Measurements from ENCODE around the gene HHEX.
"Not testable (repeated sequence)": the region's sequence is repeated elsewhere in the genome, so short reads cannot be mapped to it uniquely, and the experiment has no call there.

The HHEX gene

GRCh38 chr10:92712016-92712889 is 22.5 kb downstream of the HHEX start:
- DNase-seq = no peak

GRCh38 chr10:92714152-92714845 is 24.5 kb downstream of the HHEX start:
- H3K4me3 Mint-ChIP-seq = no peak overlapping the region
- H3K27ac Mint-ChIP-seq = no peak overlapping the region
- no peaks in the 10 kb centered on the region for H3K4me1 Mint-ChIP-seq
- peaks cover 42% of the 10 kb centered on the region for H3K27me3 Mint-ChIP-seq
- no peak for ATAC-seq
- H3K9me3 Mint-ChIP-seq = no peaks in the 10 kb centered on the region
- no peak for DNase-seq

More at GRCh38 chr10:92712016-92712889, 22.5 kb downstream of the HHEX start:
- Mint-ChIP-seq H3K27me3 (peaks cover 37% of the 10 kb centered on the region), H3K4me3 (no peak overlapping the region), H3K27ac (no peak overlapping the region), H3K9me3 (no peaks in the 10 kb centered on the region), H3K4me1 (no peaks in the 10 kb centered on the region)
- no peak for ATAC-seq

GRCh38 chr10:92714872-92715271 is 25.1 kb downstream of the HHEX start:
- Mint-ChIP-seq H3K4me3 (no peak overlapping the region), H3K4me1 (no peaks in the 10 kb centered on the region), H3K9me3 (no peaks in the 10 kb centered on the region), H3K27me3 (peaks cover 48% of the 10 kb centered on the region), H3K27ac (no peak overlapping the region)
- DNase-seq = no peak
- ATAC-seq = no peak

- Mint-ChIP-seq H3K9me3 (no peaks in the 10 kb centered on the region), H3K4me3 (no peak overlapping the region), H3K4me1 (no peaks in the 10 kb centered on the region), H3K27me3 (peaks cover 35% of the 10 kb centered on the region), H3K27ac (no peak overlapping the region)
- DNase-seq (no peak), ATAC-seq (no peak)
Measured at GRCh38 chr10:92719991-92720830, 30.5 kb downstream of the HHEX start.

GRCh38 chr10:92720831-92721165 is 31.0 kb downstream of the HHEX start:
- H3K4me1 Mint-ChIP-seq = no peaks in the 10 kb centered on the region
- DNase-seq = no peak
- peak overlapping the region in 1 of 2 donors; percentile 27 for H3K27ac Mint-ChIP-seq
- H3K4me3 Mint-ChIP-seq = no peak overlapping the region
- no peaks in the 10 kb centered on the region for H3K9me3 Mint-ChIP-seq
- no peak for ATAC-seq
- H3K27me3 Mint-ChIP-seq = peaks cover 29% of the 10 kb centered on the region

- H3K4me1 Mint-ChIP-seq = no peaks in the 10 kb centered on the region
- no peak for DNase-seq
- H3K27me3 Mint-ChIP-seq = peaks cover 25% of the 10 kb centered on the region
Measured at GRCh38 chr10:92722349-92722748, 32.6 kb downstream of the HHEX start.

GRCh38 chr10:92727141-92727540 is 37.4 kb downstream of the HHEX start:
- H3K27me3 Mint-ChIP-seq = peaks cover 21% of the 10 kb centered on the region
- H3K4me1 Mint-ChIP-seq = no peaks in the 10 kb centered on the region
- no peak overlapping the region for H3K4me3 Mint-ChIP-seq
- no peak for DNase-seq
- no peak for ATAC-seq
- H3K27ac Mint-ChIP-seq = no peak overlapping the region
- H3K9me3 Mint-ChIP-seq = peaks cover 0 to 6% of the 10 kb centered on the region in 2 donors

More at GRCh38 chr10:92722349-92722748, 32.6 kb downstream of the HHEX start:
- no peak overlapping the region for H3K4me3 Mint-ChIP-seq
- no peak overlapping the region for H3K27ac Mint-ChIP-seq
- no peak for ATAC-seq
- peaks cover 0 to 6% of the 10 kb centered on the region in 2 donors for H3K9me3 Mint-ChIP-seq

GRCh38 chr10:92727550-92727949 is 37.8 kb downstream of the HHEX start:
- peaks cover 0 to 6% of the 10 kb centered on the region in 2 donors for H3K9me3 Mint-ChIP-seq

GRCh38 chr10:92729886-92730285 is 40.1 kb downstream of the HHEX start:
- peaks cover 0 to 6% of the 10 kb centered on the region in 2 donors for H3K9me3 Mint-ChIP-seq
- H3K27ac Mint-ChIP-seq = no peak overlapping the region
- peaks cover 12% of the 10 kb centered on the region for H3K27me3 Mint-ChIP-seq
- H3K4me3 Mint-ChIP-seq = no peak overlapping the region
- no peak for DNase-seq
- ATAC-seq = no peak
- no peaks in the 10 kb centered on the region for H3K4me1 Mint-ChIP-seq

More at GRCh38 chr10:92727550-92727949, 37.8 kb downstream of the HHEX start:
- Mint-ChIP-seq H3K4me3 (no peak overlapping the region), H3K4me1 (no peaks in the 10 kb centered on the region), H3K27me3 (peaks cover 18% of the 10 kb centered on the region), H3K27ac (no peak overlapping the region)
- ATAC-seq (no peak), DNase-seq (no peak)

GRCh38 chr10:92732958-92733357 is 43.2 kb downstream of the HHEX start:
- no peak for DNase-seq
- H3K27ac Mint-ChIP-seq = no peak overlapping the region

GRCh38 chr10:92734301-92734700 is 44.5 kb downstream of the HHEX start:
- no peak overlapping the region for H3K4me3 Mint-ChIP-seq
- DNase-seq (no peak), ATAC-seq (no peak)
- no peaks in the 10 kb centered on the region for H3K9me3 Mint-ChIP-seq
- H3K27me3 Mint-ChIP-seq = peaks cover 13% of the 10 kb centered on the region
- H3K27ac Mint-ChIP-seq = no peak overlapping the region
- no peaks in the 10 kb centered on the region for H3K4me1 Mint-ChIP-seq

More at GRCh38 chr10:92732958-92733357, 43.2 kb downstream of the HHEX start:
- ATAC-seq = no peak
- H3K9me3 Mint-ChIP-seq = no peaks in the 10 kb centered on the region
- H3K4me3 Mint-ChIP-seq = no peak overlapping the region
- H3K27me3 Mint-ChIP-seq = peaks cover 12% of the 10 kb centered on the region
- H3K4me1 Mint-ChIP-seq = no peaks in the 10 kb centered on the region

GRCh38 chr10:92735938-92736337 is 46.2 kb downstream of the HHEX start:
- ATAC-seq = no peak
- DNase-seq = no peak
- H3K27ac Mint-ChIP-seq = no peak overlapping the region
- H3K9me3 Mint-ChIP-seq = no peaks in the 10 kb centered on the region
- H3K4me3 Mint-ChIP-seq = no peak overlapping the region
- H3K27me3 Mint-ChIP-seq = peaks cover 19% of the 10 kb centered on the region
- H3K4me1 Mint-ChIP-seq = no peaks in the 10 kb centered on the region

GRCh38 chr10:92737484-92737883 is 47.7 kb downstream of the HHEX start:
- no peak overlapping the region for H3K27ac Mint-ChIP-seq
- H3K27me3 Mint-ChIP-seq = peaks cover 18% of the 10 kb centered on the region
- no peaks in the 10 kb centered on the region for H3K9me3 Mint-ChIP-seq
- ATAC-seq (no peak), DNase-seq (no peak)
- no peak overlapping the region for H3K4me3 Mint-ChIP-seq
- H3K4me1 Mint-ChIP-seq = no peaks in the 10 kb centered on the region

- ATAC-seq (no peak), DNase-seq (no peak)
- Mint-ChIP-seq H3K4me3 (no peak overlapping the region), H3K27ac (no peak overlapping the region), H3K27me3 (peaks cover 18% of the 10 kb centered on the region), H3K9me3 (no peaks in the 10 kb centered on the region), H3K4me1 (no peaks in the 10 kb centered on the region)
Measured at GRCh38 chr10:92740762-92741161, 51.0 kb downstream of the HHEX start.

GRCh38 chr10:92741741-92742140 is 52.0 kb downstream of the HHEX start:
- not testable (repeated sequence) for H3K4me1 Mint-ChIP-seq, ATAC-seq, H3K4me3 Mint-ChIP-seq, DNase-seq, H3K9me3 Mint-ChIP-seq
- Mint-ChIP-seq H3K27me3 (peaks cover 18% of the 10 kb centered on the region), H3K27ac (peak overlapping the region in 1 of 2 donors; percentile 38)

All from stimulated activated naive CD8-positive, alpha-beta T cell treated with anti-CD3 and anti-CD28 coated beads, Interleukin-15, amount 100 ng/mL, for 72 hours (primary cell).